H7 (cell line): ENCODE measurements around the gene TSPAN33. TPM values are rescaled to one million over a fixed set of nuclear protein-coding genes. Genes with fewer than 3 reads are reported as not detected.
"Not testable (repeated sequence)": the region's sequence is repeated elsewhere in the genome, so short reads cannot be mapped to it uniquely, and the experiment has no call there.

Experiments
- DNase-seq: peaks from one replicate; pipeline ENCODE4 v3.0.0; 2012
- H3K27me3 ChIP-seq: 2 replicates; pipeline ENCODE4 v1.6.0; 2011; ENCODE audit warnings: mild to moderate bottlenecking, low read length; ENCODE audit not compliant: control insufficient read depth, insufficient read depth
- H3K36me3 ChIP-seq: replicated peaks from 2 replicates; pipeline ENCODE4 v1.5.1; 2011; ENCODE audit warnings: low read length; ENCODE audit not compliant: control insufficient read depth, insufficient read depth
- H3K4me3 ChIP-seq: 2 replicates; pipeline ENCODE4 v1.5.1; 2011; ENCODE audit warnings: low read depth, mild to moderate bottlenecking, control low read depth, low read length, moderate library complexity; ENCODE audit not compliant: insufficient read depth
- total RNA-seq: library from RNA; depleted of rRNA; stranded (reverse); fragments of >200 nt; shearing (Covaris generic); gene quantifications from 2 replicates; pipeline ENCODE4 v1.2.3, GENCODE V29; 2014

The TSPAN33 gene
- total RNA-seq, 1 experiment from 2014 or later = 19.7 TPM

GRCh38 chr7:129157651-129158050 is 13.1 kb downstream of the TSPAN33 start:
- DNase-seq = no peak
- Histone ChIP-seq H3K36me3 (no peaks in the 10 kb centered on the region), H3K27me3 (no peaks in the 10 kb centered on the region), H3K4me3 (no peak overlapping the region)

GRCh38 chr7:129159539-129159938 is 15.0 kb downstream of the TSPAN33 start:
- Histone ChIP-seq H3K4me3 (no peak overlapping the region), H3K36me3 (no peaks in the 10 kb centered on the region), H3K27me3 (no peaks in the 10 kb centered on the region)
- DNase-seq = no peak

GRCh38 chr7:129160161-129160905 is 15.8 kb downstream of the TSPAN33 start:
- H3K36me3 ChIP-seq = peaks cover 1% of the 10 kb centered on the region; the same call in 1 of the 2 replicates
- H3K4me3 ChIP-seq = no peak overlapping the region
- no peaks in the 10 kb centered on the region for H3K27me3 ChIP-seq
- DNase-seq = peak; percentile 68

GRCh38 chr7:129161524-129162225 is 17.2 kb downstream of the TSPAN33 start:
- Histone ChIP-seq H3K27me3 (no peaks in the 10 kb centered on the region), H3K4me3 (no peak overlapping the region), H3K36me3 (peaks cover 2% of the 10 kb centered on the region; the same call in 1 of the 2 replicates)
- DNase-seq = no peak

GRCh38 chr7:129162732-129163131 is 18.2 kb downstream of the TSPAN33 start:
- Histone ChIP-seq H3K4me3 (no peak overlapping the region), H3K27me3 (no peaks in the 10 kb centered on the region), H3K36me3 (peaks cover 3% of the 10 kb centered on the region; the same call in 1 of the 2 replicates)
- DNase-seq = no peak

GRCh38 chr7:129163875-129164544 is 19.5 kb downstream of the TSPAN33 start:
- peaks cover 3% of the 10 kb centered on the region; the same call in 1 of the 2 replicates for H3K36me3 ChIP-seq
- H3K4me3 ChIP-seq = no peak overlapping the region
- no peaks in the 10 kb centered on the region for H3K27me3 ChIP-seq
- DNase-seq = peak; percentile 67

- DNase-seq = no peak
- Histone ChIP-seq H3K4me3 (no peak overlapping the region), H3K27me3 (no peaks in the 10 kb centered on the region), H3K36me3 (peaks cover 3% of the 10 kb centered on the region; the same call in 1 of the 2 replicates)
Observed at GRCh38 chr7:129166745-129167144, 22.2 kb downstream of the TSPAN33 start.

- no peak for DNase-seq
- Histone ChIP-seq H3K4me3 (no peak overlapping the region), H3K36me3 (peaks cover 3% of the 10 kb centered on the region; the same call in 1 of the 2 replicates), H3K27me3 (no peaks in the 10 kb centered on the region)
Observed at GRCh38 chr7:129167817-129168216, 23.3 kb downstream of the TSPAN33 start.

GRCh38 chr7:129168231-129169021 is 23.9 kb downstream of the TSPAN33 start:
- Histone ChIP-seq H3K27me3 (no peaks in the 10 kb centered on the region), H3K36me3 (peaks cover 3% of the 10 kb centered on the region; the same call in 1 of the 2 replicates), H3K4me3 (peak overlapping the region; percentile 60)
- peak; percentile 70 for DNase-seq

- Histone ChIP-seq H3K4me3 (peak overlapping the region; percentile 60), H3K36me3 (peaks cover 3% of the 10 kb centered on the region; the same call in 1 of the 2 replicates), H3K27me3 (no peaks in the 10 kb centered on the region)
- DNase-seq = peak; percentile 95
Observed at GRCh38 chr7:129169171-129169671, 24.7 kb downstream of the TSPAN33 start.

GRCh38 chr7:129169686-129170440 is 25.4 kb downstream of the TSPAN33 start:
- 0 out of 2 replicates have a peak, but pooled peaks cover 2% of the 10 kb centered on the region for H3K36me3 ChIP-seq
- DNase-seq = peak; percentile 58
- peak overlapping the region; percentile 60 for H3K4me3 ChIP-seq
- no peaks in the 10 kb centered on the region for H3K27me3 ChIP-seq

- no peak for DNase-seq
- 0 out of 2 replicates have a peak, but pooled peaks cover 2% of the 10 kb centered on the region for H3K36me3 ChIP-seq
- H3K4me3 ChIP-seq = no peak overlapping the region
- no peaks in the 10 kb centered on the region for H3K27me3 ChIP-seq
Observed at GRCh38 chr7:129170441-129171021, 26.0 kb downstream of the TSPAN33 start.

- not testable (repeated sequence) for DNase-seq, H3K27me3 ChIP-seq, H3K4me3 ChIP-seq, H3K36me3 ChIP-seq
Observed at GRCh38 chr7:129173861-129174260, 29.4 kb downstream of the TSPAN33 start.
